Measurements from ENCODE around the gene TACR2. TPM values are rescaled to one million over a fixed set of nuclear protein-coding genes. Genes with fewer than 3 reads are reported as not detected.

TACR2 gene
- total RNA-seq, 1 experiment from 2014 or later = 0.57 TPM

DNA sequence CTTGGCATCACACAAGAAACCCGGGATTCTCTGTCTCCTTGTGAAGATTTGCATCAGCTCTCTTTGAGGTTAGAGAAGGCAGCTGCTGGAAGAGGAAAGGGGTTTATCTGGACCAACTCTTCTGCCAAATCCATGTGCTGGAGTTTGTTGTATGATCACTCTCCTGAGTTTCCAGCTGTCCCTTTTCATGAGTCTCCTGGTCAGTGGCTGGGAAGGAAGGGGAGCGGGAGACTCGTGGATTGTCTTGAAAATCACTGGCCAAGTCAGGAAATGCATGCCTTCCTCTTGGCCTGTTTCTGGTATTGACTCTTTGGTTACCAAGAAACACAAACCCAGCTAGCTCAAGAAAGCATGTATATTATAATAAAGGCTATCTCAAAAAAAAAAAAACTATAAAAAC lies 38.8 kb downstream of the TACR2 start:
- H3K4me1 Mint-ChIP-seq (ENCODE audit: low read depth, unreplicated experiment) = no peaks in the 10 kb centered on the region
- H3K9me3 ChIP-seq = no peaks in the 10 kb centered on the region
- intact Hi-C loops (cut with micrococcal nuclease; ENCODE audit: unreplicated experiment) = loop anchor here (1.0 kb wide), 1 partner anchor 27 kb away; no protein-coding TSS in a partner anchor
- TF ChIP-seq CTCF (IDR thresholded peaks at IDR 0.05; ENCODE audit: insufficient read depth in 1 of 2, low read depth in 1 of 2, low read length in 1 of 2, severe bottlenecking in 1 of 2, unreplicated experiment in 1 of 2) = no peak
- H3K4me3 ChIP-seq (ENCODE audit: low read depth, low read length) = no peak overlapping the region
- DNase-seq = no peak
- ChIA-PET POLR2A (no interaction called here), CTCF (no interaction called here)
- BruUV-seq (replicated peaks) = no TSS peak
- H3K36me3 ChIP-seq (ENCODE audit: control insufficient read depth, insufficient read depth, low read length) = no peaks in the 10 kb centered on the region
- no peaks in the 10 kb centered on the region for H3K36me3 Mint-ChIP-seq (ENCODE audit: insufficient read depth, unreplicated experiment)
- H3K27ac Mint-ChIP-seq (ENCODE audit: unreplicated experiment) = no peak overlapping the region
- no peaks in the 10 kb centered on the region for H3K4me1 ChIP-seq
- no peaks in the 10 kb centered on the region for H3K9me3 Mint-ChIP-seq (ENCODE audit: unreplicated experiment)
- H3K4me3 Mint-ChIP-seq (ENCODE audit: unreplicated experiment) = no peak overlapping the region
- H3K27me3 ChIP-seq (replicated peaks; ENCODE audit: control insufficient read depth, insufficient read depth, low read length) = no peaks in the 10 kb centered on the region
- H3K27me3 Mint-ChIP-seq (ENCODE audit: insufficient read depth, unreplicated experiment) = no peaks in the 10 kb centered on the region

GRCh38 chr10:69377191-69377590 lies 39.5 kb downstream of the TACR2 start:
- intact Hi-C loops (cut with micrococcal nuclease; ENCODE audit: unreplicated experiment) = no loop called here
- no peaks in the 10 kb centered on the region for H3K27me3 Mint-ChIP-seq (ENCODE audit: insufficient read depth, unreplicated experiment)
- ChIA-PET POLR2A (no interaction called here), CTCF (no interaction called here)
- no peaks in the 10 kb centered on the region for H3K27me3 ChIP-seq (replicated peaks; ENCODE audit: control insufficient read depth, insufficient read depth, low read length)
- no peak overlapping the region for H3K4me3 ChIP-seq (ENCODE audit: low read depth, low read length)
- H3K27ac Mint-ChIP-seq (ENCODE audit: unreplicated experiment) = no peak overlapping the region
- no peaks in the 10 kb centered on the region for H3K36me3 Mint-ChIP-seq (ENCODE audit: insufficient read depth, unreplicated experiment)
- H3K36me3 ChIP-seq (ENCODE audit: control insufficient read depth, insufficient read depth, low read length) = no peaks in the 10 kb centered on the region
- no peaks in the 10 kb centered on the region for H3K9me3 ChIP-seq
- no peak for TF ChIP-seq CTCF (IDR thresholded peaks at IDR 0.05; ENCODE audit: insufficient read depth in 1 of 2, low read depth in 1 of 2, low read length in 1 of 2, severe bottlenecking in 1 of 2, unreplicated experiment in 1 of 2)
- H3K9me3 Mint-ChIP-seq (ENCODE audit: unreplicated experiment) = no peaks in the 10 kb centered on the region
- no peaks in the 10 kb centered on the region for H3K4me1 ChIP-seq
- no peak overlapping the region for H3K4me3 Mint-ChIP-seq (ENCODE audit: unreplicated experiment)
- DNase-seq = no peak
- H3K4me1 Mint-ChIP-seq (ENCODE audit: low read depth, unreplicated experiment) = no peaks in the 10 kb centered on the region
- no TSS peak for BruUV-seq (replicated peaks)

- Histone ChIP-seq H3K27me3 (replicated peaks; ENCODE audit: control insufficient read depth, insufficient read depth, low read length) (no peaks in the 10 kb centered on the region), H3K36me3 (ENCODE audit: control insufficient read depth, insufficient read depth, low read length) (no peaks in the 10 kb centered on the region), H3K4me3 (ENCODE audit: low read depth, low read length) (no peak overlapping the region), H3K4me1 (no peaks in the 10 kb centered on the region), H3K9me3 (no peaks in the 10 kb centered on the region)
- Mint-ChIP-seq H3K9me3 (ENCODE audit: unreplicated experiment) (no peaks in the 10 kb centered on the region), H3K27me3 (ENCODE audit: insufficient read depth, unreplicated experiment) (no peaks in the 10 kb centered on the region), H3K4me1 (ENCODE audit: low read depth, unreplicated experiment) (no peaks in the 10 kb centered on the region), H3K4me3 (ENCODE audit: unreplicated experiment) (no peak overlapping the region), H3K36me3 (ENCODE audit: insufficient read depth, unreplicated experiment) (no peaks in the 10 kb centered on the region), H3K27ac (ENCODE audit: unreplicated experiment) (no peak overlapping the region)
- no peak for DNase-seq
- ChIA-PET POLR2A (no interaction called here), CTCF (interaction anchor here (1.2 kb wide), 1 partner anchor 14 kb away, joined by 3 read pairs; no protein-coding TSS in a partner anchor)
- intact Hi-C loops (cut with micrococcal nuclease; ENCODE audit: unreplicated experiment) = no loop called here
- TF ChIP-seq CTCF (IDR thresholded peaks at IDR 0.05; ENCODE audit: insufficient read depth in 1 of 2, low read depth in 1 of 2, low read length in 1 of 2, severe bottlenecking in 1 of 2, unreplicated experiment in 1 of 2) = no peak
- BruUV-seq (replicated peaks) = no TSS peak
These were observed 40.1 kb downstream of the TACR2 start for GRCh38 chr10:69376662-69377061.
